ENCODE data around the gene SLC5A3. TPM values are rescaled to one million over a fixed set of nuclear protein-coding genes. Genes with fewer than 3 reads are reported as not detected.

SLC5A3 gene
- 16.9 and 21.8 TPM in 2 replicates for total RNA-seq

DNA sequence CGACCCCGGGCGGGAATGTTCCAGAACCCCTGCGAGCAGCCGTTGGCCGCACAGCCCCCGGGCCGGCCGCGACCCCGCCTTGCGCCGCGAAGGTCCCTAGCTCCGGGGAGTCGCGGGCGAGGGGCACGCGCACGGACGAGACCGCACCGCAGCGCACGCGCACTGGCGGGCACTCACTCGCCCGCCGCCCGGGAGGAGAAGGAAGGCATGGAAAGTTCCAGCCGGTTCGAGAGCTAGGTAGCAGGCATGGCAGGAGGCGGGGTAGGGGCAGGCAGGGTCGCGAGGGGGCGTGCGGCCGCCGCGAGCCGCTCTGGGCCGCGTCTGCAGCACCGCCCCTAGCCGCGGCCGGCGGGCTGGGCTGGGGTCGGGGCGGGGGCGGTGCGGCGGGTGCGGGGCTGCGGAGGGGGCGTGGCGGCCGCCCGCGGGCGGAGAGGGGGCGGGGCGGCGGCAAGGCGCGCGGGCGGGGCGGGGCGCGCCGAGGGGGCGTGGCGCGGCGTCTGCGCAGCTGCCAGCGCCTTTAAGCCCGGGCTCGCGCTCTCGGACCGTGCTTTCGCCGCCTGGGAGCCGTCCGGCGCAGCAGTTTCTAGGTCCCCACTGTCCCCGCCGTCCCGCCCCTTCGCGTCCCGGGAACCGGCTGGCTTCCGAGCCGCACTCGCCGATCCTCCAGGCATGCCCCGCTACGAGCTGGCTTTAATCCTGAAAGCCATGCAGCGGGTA, at the start of gene SLC5A3, which contains the start of gene MRPS6:
Gene SLC5A3 (plus strand): TSS at position 547 of the 717 bp plus-strand sequence. CDS start 21,621 bp downstream, outside the sequence.
Gene MRPS6 (plus strand): TSS at position 547 of the 717 bp plus-strand sequence. CDS start 123 bp downstream, at position 670.

Other genes with a start within 250 kb of the SLC5A3 start
- gene ATP5PO, start 157.8 kb upstream of the SLC5A3 start, total RNA-seq = 179 and 191 TPM in 2 replicates
- 20.3 and 20.9 TPM in 2 replicates for gene MRPS6, start within 50 bp of the SLC5A3 start, total RNA-seq